GM23338 (cell line): ENCODE measurements around the gene CHST2. TPM values are rescaled to one million over a fixed set of nuclear protein-coding genes. Genes with fewer than 3 reads are reported as not detected.

Experiments used
- ATAC-seq: fragments of 200-7000 bp; cut with Tn5 transposase; 3 replicates; pipeline ENCODE4 v1.9.1; 2020
- DNase-seq: peaks from one replicate; pipeline ENCODE4 v3.0.0-alpha.2; 2015; ENCODE audit warnings: low spot score
- H2AFZ ChIP-seq: fragments of 200-600 bp; sonication (generic); 2 replicates; pipeline ENCODE4 v1.8.0; 2016; ENCODE audit warnings: antibody characterized with exemption, mild to moderate bottlenecking, moderate library complexity
- H3F3A ChIP-seq: fragments of 200-600 bp; sonication (generic); replicated peaks from 2 replicates; pipeline ENCODE4 v1.8.0; 2017; ENCODE audit warnings: antibody characterized with exemption, mixed run types, low read depth
- H3K27ac ChIP-seq: fragments of 200-600 bp; sonication (generic); 2 replicates; pipeline ENCODE4 v1.6.1; 2016; ENCODE audit warnings: low read depth
- H3K27me3 ChIP-seq: fragments of 200-600 bp; sonication (generic); 2 replicates; pipeline ENCODE4 v1.8.0; 2016; ENCODE audit warnings: mild to moderate bottlenecking, mixed run types, moderate library complexity; ENCODE audit not compliant: insufficient read depth
- H3K36me3 ChIP-seq: fragments of 200-600 bp; sonication (generic); 2 replicates; pipeline ENCODE4 v1.8.0; 2016; ENCODE audit warnings: mild to moderate bottlenecking; ENCODE audit not compliant: insufficient read depth
- H3K4me1 ChIP-seq: fragments of 200-600 bp; sonication (generic); 2 replicates; pipeline ENCODE4 v1.8.0; 2016; ENCODE audit warnings: mild to moderate bottlenecking, moderate library complexity; ENCODE audit not compliant: insufficient read depth
- H3K4me2 ChIP-seq: fragments of 200-600 bp; sonication (generic); 2 replicates; pipeline ENCODE4 v1.7.1; 2017; ENCODE audit warnings: mixed run types
- H3K4me3 ChIP-seq: fragments of 200-600 bp; sonication (generic); 2 replicates; pipeline ENCODE4 v1.6.1; 2016; ENCODE audit warnings: mixed run types
- H3K79me2 ChIP-seq: fragments of 200-600 bp; sonication (generic); replicated peaks from 2 replicates; pipeline ENCODE4 v1.8.0; 2017; ENCODE audit warnings: mild to moderate bottlenecking; ENCODE audit not compliant: insufficient read depth
- H3K9me2 ChIP-seq: fragments of 200-600 bp; sonication (generic); 2 replicates; pipeline ENCODE4 v1.8.0; 2017; ENCODE audit not compliant: insufficient read depth
- H4K20me1 ChIP-seq: fragments of 200-600 bp; sonication (generic); replicated peaks from 2 replicates; pipeline ENCODE4 v1.8.0; 2017; ENCODE audit warnings: mild to moderate bottlenecking; ENCODE audit not compliant: insufficient read depth
- H3K27ac Mint-ChIP-seq: 2 replicates; pipeline ENCODE4 v1.8.0; 2020; ENCODE audit warnings: inconsistent platforms, mild to moderate bottlenecking, moderate library complexity, mixed read lengths
- H3K27me3 Mint-ChIP-seq: 3 replicates; pipeline ENCODE4 v1.8.0; 2022; ENCODE audit warnings: low read depth, mild to moderate bottlenecking, moderate library complexity, mixed read lengths, inconsistent platforms; ENCODE audit not compliant: insufficient read depth, poor library complexity
- H3K36me3 Mint-ChIP-seq: 3 replicates; pipeline ENCODE4 v1.8.0; 2021; ENCODE audit warnings: low read depth, mild to moderate bottlenecking, inconsistent platforms, moderate library complexity, mixed read lengths
- H3K4me1 Mint-ChIP-seq: 3 replicates; pipeline ENCODE4 v1.8.0; 2020; ENCODE audit warnings: mild to moderate bottlenecking, inconsistent platforms, mixed read lengths
- H3K4me3 Mint-ChIP-seq: 3 replicates; pipeline ENCODE4 v1.8.0; 2021; ENCODE audit warnings: moderate library complexity, mild to moderate bottlenecking, inconsistent platforms, mixed read lengths
- H3K9me3 Mint-ChIP-seq: 3 replicates; pipeline ENCODE4 v1.8.0; 2020; ENCODE audit warnings: moderate library complexity, mild to moderate bottlenecking, inconsistent platforms, mixed read lengths
- CREB1 ChIP-seq: fragments of 250-450 bp; sonication (Bioruptor Pico); IDR thresholded peaks from 2 replicates; pipeline ENCODE4 v1.5.0; 2020; ENCODE audit warnings: low read depth, mild to moderate bottlenecking, moderate library complexity
- CTCF ChIP-seq, 2 experiments: fragments of 200-600 bp in 1 of 2; sonication (generic) in 1 of 2; conservative IDR thresholded peaks; 2 replicates each; pipeline versions ENCODE4 v1.5.1 to v1.6.1; 2016 to 2017; ENCODE audit warnings: antibody characterized with exemption in 2 of 2, low read depth in 2 of 2, mild to moderate bottlenecking in 2 of 2, moderate library complexity in 1 of 2
- ETS1 ChIP-seq: IDR thresholded peaks from 2 replicates; pipeline ENCODE4 v1.6.1; 2016; ENCODE audit warnings: antibody characterized with exemption
- EZH2 ChIP-seq: fragments of 200-600 bp; sonication (generic); IDR thresholded peaks from one replicate; pipeline ENCODE4 v1.8.0; 2017; ENCODE audit warnings: antibody characterized with exemption, mild to moderate bottlenecking, low read depth; ENCODE audit not compliant: unreplicated experiment
- EZH2phosphoT487 ChIP-seq: fragments of 200-600 bp; sonication (generic); IDR thresholded peaks from one replicate; pipeline ENCODE4 v1.8.1; 2018; ENCODE audit warnings: antibody characterized with exemption; ENCODE audit not compliant: unreplicated experiment
- JUNB ChIP-seq: IDR thresholded peaks from one replicate; pipeline ENCODE4 v1.6.1; 2016; ENCODE audit warnings: antibody characterized with exemption; ENCODE audit not compliant: unreplicated experiment
- NANOG ChIP-seq: IDR thresholded peaks from 2 replicates; pipeline ENCODE4 v1.6.1; 2016; ENCODE audit warnings: antibody characterized with exemption, borderline replicate concordance
- POLR2AphosphoS5 ChIP-seq: IDR thresholded peaks from 2 replicates; pipeline ENCODE4 v1.6.1; 2016; ENCODE audit warnings: antibody characterized with exemption, low read depth
- REST ChIP-seq: IDR thresholded peaks from one replicate; pipeline ENCODE4 v1.6.1; 2018; ENCODE audit warnings: antibody characterized with exemption; ENCODE audit not compliant: unreplicated experiment
- STAT1 ChIP-seq: IDR thresholded peaks from one replicate; pipeline ENCODE4 v1.6.1; 2016; ENCODE audit warnings: antibody characterized with exemption; ENCODE audit not compliant: unreplicated experiment
- ZNF114 ChIP-seq: fragments of 250-450 bp; sonication (Bioruptor Pico); IDR thresholded peaks from 2 replicates; pipeline ENCODE4 v1.5.0; 2020; ENCODE audit warnings: mild to moderate bottlenecking, moderate library complexity
- ZNF331 ChIP-seq: fragments of 250-450 bp; sonication (Bioruptor Pico); IDR thresholded peaks from 2 replicates; pipeline ENCODE4 v1.5.0; 2020; ENCODE audit warnings: low read depth, mild to moderate bottlenecking, moderate library complexity
- ZNF462 ChIP-seq: fragments of 250-450 bp; sonication (Bioruptor Pico); IDR thresholded peaks from 2 replicates; pipeline ENCODE4 v1.5.0; 2020; ENCODE audit warnings: mild to moderate bottlenecking, moderate library complexity
- polyA plus RNA-seq: library from polyadenylated mRNA; unstranded; fragments of >200 nt; fragmentation: Nextera tagmentation; extraction: Ambion mirVana; gene quantifications from 2 replicates; pipeline ENCODE4 v1.2.1, GENCODE V29; 2016
- total RNA-seq: library from RNA; depleted of rRNA; stranded (reverse); fragments of >200 nt; shearing (Covaris generic); gene quantifications from 2 replicates; pipeline ENCODE4 v1.2.3, GENCODE V29; 2014

The CHST2 gene
- total and polyA plus RNA-seq, 2 experiments from 2014 or later = 4.1 to 28.3 TPM

- Histone ChIP-seq H3K4me2 (no peak overlapping the region), H3K27me3 (no peaks in the 10 kb centered on the region), H3K9me2 (peaks cover 11% of the 10 kb centered on the region; the same call in 1 of the 2 replicates), H3K79me2 (no peaks in the 10 kb centered on the region), H3K36me3 (no peaks in the 10 kb centered on the region), H3K4me3 (no peak overlapping the region), H2AFZ (no peak overlapping the region), H3F3A (no peaks in the 10 kb centered on the region), H3K27ac (no peak overlapping the region), H3K4me1 (no peaks in the 10 kb centered on the region), H4K20me1 (no peaks in the 10 kb centered on the region)
- no peak for DNase-seq
- Mint-ChIP-seq H3K36me3 (no peaks in the 10 kb centered on the region), H3K4me3 (no peak overlapping the region), H3K4me1 (peaks cover 6% of the 10 kb centered on the region; the same call in 2 of the 3 replicates), H3K27ac (no peak overlapping the region), H3K27me3 (no peaks in the 10 kb centered on the region), H3K9me3 (no peaks in the 10 kb centered on the region)
- TF ChIP-seq EZH2 = no peak
- TF ChIP-seq ZNF114 (CRISPR knock-in tag) = no peak
- TF ChIP-seq CREB1 (CRISPR knock-in tag) = no peak
- no peak for TF ChIP-seq JUNB
- TF ChIP-seq POLR2AphosphoS5 = no peak
- no peak for TF ChIP-seq STAT1
- no peak for TF ChIP-seq NANOG
- no peak for TF ChIP-seq ZNF331
- no peak for TF ChIP-seq CTCF (conservative IDR thresholded peaks at IDR 0.05; ENCODE audit: low read depth in 2 of 2)
- TF ChIP-seq EZH2phosphoT487 = no peak
- no peak for TF ChIP-seq REST
- no peak for TF ChIP-seq ETS1
- no peak for TF ChIP-seq ZNF462 (CRISPR knock-in tag)
- no peak for ATAC-seq
Measured at GRCh38 chr3:143146486-143147274, 27.1 kb downstream of the CHST2 start.
